EH (cell line): ENCODE measurements around the gene NAP1L5.

Experiments
- DNase-seq: peaks from one replicate; pipeline ENCODE4 v3.0.0-alpha.2; 2015; ENCODE audit warnings: low read depth

Gene NAP1L5, protein sequence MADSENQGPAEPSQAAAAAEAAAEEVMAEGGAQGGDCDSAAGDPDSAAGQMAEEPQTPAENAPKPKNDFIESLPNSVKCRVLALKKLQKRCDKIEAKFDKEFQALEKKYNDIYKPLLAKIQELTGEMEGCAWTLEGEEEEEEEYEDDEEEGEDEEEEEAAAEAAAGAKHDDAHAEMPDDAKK

DNA sequence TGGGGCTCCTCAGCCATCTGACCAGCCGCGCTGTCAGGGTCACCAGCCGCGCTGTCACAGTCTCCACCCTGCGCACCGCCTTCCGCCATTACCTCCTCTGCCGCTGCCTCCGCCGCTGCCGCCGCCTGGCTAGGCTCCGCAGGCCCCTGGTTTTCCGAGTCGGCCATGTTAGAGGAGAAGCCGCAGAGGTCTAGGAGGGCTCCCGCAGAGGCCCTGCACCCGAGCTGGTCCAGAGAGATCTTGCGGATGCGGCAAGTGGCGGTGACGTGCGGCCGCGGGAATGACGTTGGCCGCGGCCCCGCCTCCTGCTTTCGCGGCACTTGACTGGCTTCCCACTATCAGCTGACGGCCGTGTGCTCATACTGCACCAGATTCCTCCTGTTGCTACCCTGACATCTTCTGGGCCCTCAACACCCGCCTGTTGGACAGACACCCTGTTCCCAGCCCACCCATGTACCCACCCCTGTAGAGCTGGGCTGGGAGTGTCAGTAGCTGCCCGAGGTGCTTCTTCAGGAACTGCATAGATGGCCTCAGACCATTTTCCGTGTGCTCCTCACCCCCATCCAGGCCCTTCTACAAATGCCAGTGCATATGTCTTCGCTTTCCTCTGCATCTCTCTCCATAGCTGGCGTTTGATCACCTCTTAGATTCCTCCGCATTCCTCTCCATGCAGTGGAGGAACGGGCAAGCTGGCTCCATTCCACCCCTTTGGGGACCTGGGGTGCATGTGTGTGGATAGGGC lies at the start of gene NAP1L5:
Gene NAP1L5, minus strand, starts transcription at position 242 of the 742 bp plus-strand sequence. Its CDS starts 75 bp downstream, at position 167.
- peak; percentile 74 for DNase-seq

DNA sequence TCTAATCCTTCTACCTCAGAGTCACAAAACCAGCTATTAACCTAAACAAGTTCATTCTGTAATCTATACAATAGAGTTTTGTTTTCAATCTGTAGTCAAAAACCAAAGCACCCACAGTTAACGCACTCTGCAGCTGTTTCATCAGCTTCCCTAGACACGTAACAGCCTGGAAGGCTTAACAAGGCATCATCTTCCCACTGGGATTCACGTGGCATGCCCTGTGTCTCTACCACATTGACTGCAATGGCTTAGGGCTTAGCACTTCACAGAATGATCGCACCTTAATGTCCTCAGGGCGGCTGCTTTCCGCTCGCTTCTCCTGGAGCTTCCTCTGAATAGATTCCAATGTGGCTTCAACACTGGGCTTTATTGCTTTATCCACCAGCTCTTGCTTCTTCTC lies 49.7 kb upstream of the NAP1L5 start:
- no peak for DNase-seq

DNA sequence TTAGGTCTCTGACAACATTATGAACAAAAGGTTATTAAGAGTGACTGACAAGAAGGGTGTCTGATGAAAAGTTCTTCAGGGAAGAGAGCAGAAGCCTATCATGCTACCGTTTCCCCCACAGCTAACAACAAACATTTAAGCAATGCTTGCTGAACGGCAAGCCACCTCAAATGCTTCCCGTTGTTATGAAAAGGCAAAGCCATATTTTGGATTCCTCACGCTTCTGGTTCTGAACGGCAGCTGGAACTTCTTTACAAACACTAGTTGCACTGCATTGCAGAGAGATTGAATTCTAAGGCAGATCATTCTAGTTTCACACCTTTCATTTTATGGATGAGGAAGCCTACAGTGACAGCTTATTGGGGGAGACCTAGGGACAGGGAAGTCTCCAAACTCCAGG lies 48.6 kb upstream of the NAP1L5 start:
- DNase-seq, result no peak

DNA sequence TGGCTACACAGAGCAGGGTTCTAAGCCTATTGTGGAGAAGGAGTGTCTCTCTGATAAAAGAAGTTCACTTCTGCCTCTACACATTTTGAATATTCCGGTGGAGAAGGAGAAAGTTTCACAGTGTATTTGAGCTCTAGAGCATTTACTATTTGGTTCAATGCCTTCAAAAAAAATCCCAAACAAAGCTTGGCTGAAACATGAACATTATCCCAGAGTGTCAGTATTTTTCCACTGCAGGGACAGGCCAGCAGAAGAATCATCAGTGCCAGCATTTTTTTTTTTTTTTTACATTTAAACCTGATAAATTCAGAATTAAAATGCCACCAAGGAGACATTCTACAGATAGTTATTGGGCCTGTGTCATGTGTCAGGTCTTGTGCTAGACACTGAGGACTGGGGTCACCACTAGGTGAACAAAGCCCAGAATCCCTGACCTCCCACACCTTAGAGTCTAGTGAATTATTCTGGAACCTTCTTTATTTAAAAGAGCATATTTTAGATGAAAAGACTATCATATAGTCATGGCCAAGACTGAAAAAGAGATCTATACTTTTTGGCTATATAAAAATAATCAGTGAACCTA lies 48.0 kb upstream of the NAP1L5 start:
- DNase-seq, result no peak

DNA sequence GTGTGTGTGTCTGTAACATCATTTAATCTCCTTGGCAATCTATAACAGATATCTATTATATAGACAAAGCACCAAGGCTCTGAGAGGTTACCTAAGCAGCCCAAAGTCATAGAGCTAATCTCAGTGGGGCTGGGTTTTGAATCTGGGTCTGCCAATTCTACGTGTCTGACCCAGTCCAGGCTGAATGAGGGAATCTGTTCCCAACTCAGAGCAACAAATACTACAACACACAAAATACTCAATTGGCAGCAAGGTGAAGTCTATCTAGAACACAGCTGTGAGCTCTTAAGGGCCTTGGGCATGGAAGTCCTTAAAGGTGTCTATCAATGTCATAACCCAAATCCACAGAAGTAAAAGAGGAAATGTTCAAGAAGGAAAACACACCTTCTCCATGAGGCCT lies 47.5 kb upstream of the NAP1L5 start:
- no peak for DNase-seq

DNA sequence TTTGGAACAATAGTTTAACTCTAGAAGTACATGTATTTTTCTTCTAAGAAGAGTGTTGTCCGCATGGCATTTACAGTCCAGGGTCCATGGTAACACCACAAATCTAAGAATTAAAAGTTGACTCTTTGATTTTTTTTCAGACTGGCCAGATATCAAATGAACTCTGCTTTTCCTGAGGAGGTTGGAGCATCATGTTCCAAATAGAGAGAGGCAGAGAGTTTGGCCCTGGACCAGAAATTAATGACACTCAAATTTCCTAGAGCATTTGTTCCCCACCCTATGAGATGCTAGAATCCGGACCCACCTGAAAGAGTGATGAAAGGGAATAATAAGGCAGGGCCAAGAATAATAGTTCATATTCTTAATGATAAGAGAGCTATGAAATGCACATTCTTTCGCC lies 47.0 kb upstream of the NAP1L5 start:
- DNase-seq, result no peak

DNA sequence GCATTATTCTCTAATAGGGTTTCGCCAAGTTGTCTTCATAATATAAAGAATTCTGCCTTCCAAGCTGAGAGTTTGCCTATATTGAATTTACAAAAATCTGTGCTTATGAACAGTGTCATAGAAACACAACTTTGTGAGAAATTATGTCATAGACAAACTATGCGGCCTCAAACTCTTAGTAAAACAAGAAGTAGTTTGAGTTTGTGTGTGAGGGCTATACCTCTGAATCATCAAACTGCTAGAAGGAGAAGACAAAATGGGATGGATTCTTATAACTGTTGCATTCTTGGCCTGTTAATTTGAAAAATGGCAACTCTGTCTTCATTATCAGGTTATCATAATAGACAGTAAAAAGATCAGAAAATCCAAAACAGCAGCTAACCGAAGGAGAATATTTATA lies 46.1 kb upstream of the NAP1L5 start:
- DNase-seq, result peak; percentile 91

DNA sequence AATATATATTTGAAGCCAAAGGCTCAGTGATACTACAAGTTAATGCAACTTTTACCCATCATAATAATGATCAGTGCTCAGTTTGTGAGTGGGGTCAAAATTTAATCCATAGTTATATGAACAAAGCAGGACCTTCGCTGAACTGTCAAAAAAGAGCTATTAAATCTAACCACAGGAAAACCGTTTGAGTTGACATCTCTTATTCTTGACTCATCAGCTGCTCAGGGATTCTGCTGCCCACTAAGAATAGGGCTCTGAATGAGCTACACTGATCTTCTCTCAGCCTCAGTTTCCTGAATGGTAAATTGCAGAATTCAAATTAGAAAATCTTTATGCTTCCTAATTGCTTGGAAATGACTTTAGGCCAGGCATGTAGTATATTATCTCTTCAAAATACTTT lies 44.9 kb upstream of the NAP1L5 start:
- peak; percentile 61 for DNase-seq

DNA sequence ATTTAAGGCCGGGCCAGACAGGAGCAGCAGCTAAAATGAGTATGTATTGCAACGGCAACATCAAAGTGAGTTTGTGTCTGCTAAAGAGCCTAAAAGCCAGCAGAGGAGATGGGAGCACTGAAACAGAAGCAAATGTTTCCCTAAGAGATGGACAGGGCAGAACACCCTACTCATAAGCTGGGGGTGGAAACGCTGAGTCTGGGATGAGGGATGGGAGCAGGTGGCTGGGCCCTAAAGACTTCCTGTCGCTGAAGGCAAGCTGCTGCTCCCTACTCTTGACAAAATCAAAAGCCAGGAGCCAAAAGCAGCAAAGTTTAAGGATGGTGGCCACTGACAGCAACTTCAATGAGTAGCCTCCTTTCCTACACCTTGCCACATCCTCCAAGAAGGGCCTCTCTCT lies 40.6 kb upstream of the NAP1L5 start:
- DNase-seq, result no peak

DNA sequence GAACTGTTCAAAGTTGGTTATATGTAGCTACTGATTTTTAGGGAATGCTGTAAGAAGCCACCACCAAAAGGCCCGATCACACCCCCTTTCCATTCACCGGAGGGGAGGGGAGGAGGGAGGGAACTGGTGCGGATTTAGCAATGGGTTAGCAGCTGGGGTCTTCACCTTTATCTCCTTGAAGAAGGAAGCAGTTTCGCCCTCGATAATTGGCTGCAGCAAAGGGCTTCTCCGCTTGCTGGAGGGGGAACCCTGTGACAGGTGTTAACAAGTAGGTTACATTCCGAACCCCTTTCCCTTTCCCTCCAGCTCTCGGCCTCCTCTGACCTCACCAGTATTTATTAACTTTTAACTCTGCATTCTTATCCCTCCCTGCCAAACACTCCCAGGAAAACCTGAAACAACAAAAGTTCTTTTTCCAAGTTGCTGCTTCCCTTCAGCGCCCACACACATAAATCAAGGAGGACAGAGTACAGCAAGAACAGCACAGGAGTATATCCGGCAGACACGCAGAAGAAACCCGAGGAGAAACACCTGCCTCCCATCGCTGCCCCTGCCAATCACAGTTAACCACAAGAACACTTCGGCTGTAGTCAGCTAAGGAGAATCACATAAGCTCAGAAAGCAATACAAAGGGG lies 39.8 kb upstream of the NAP1L5 start:
- no peak for DNase-seq

DNA sequence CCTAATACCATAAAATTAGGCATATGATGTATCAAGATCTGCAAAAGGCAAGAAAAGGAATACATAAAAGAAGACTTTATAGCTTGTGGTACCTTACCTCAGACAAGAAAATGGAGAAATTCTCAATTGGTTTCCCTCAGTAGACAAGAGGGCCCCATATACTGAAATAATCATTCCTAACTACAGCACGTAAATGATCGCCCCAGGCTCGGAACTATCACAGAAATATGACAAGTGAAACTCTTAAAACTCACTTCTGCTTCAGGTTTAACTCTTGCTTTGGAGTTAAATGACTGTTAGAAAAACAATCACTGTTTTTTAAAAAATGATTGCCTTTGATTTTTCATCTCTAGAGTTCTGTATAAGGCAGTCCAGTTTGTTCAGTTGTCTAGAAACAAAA lies 38.6 kb upstream of the NAP1L5 start:
- no peak for DNase-seq

DNA sequence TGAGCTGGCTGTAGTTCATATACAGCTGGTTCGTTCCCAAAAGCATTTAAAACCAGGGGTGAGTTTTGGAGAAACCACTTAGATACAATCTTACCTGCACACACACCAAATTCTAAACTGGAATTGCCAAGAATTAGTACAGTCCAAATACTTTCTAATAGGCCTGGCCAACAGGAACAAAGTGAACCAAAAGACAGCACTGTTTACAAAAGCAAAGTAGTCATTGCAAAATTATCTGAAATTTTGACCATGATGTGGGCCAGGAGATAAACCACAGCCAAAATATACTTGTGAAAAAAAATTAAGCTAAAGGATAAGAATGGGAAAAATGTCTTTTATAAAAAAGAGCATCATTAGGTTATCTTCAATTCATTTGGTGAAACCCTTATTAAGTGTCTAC lies 37.9 kb upstream of the NAP1L5 start:
- peak; percentile 20 for DNase-seq

DNA sequence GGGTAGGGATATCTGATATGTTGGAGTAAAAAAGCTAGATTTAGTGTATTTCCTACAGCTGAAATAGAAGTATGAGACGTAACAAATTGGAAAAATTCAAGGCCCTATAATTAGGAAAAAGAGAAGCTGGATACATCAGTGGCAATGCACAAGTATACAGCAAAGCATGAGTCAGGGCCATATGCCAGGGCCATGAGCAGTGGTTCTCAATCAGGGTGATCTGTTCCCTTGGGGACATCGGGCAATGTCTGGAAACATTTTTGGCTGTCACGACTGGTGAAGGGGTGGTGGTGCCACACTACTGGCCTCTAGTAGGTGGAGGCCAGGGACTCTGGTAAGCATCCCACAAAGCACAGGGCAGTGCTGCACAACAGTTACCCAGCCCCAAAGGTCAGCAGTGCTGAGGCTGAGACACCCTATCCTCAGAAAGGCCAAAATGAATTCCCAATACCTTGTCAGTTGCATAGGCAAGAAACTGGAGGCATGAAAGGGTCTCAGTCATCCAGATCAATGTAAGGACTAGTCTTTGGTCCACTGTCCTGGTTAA lies 36.8 kb upstream of the NAP1L5 start:
- no peak for DNase-seq

DNA sequence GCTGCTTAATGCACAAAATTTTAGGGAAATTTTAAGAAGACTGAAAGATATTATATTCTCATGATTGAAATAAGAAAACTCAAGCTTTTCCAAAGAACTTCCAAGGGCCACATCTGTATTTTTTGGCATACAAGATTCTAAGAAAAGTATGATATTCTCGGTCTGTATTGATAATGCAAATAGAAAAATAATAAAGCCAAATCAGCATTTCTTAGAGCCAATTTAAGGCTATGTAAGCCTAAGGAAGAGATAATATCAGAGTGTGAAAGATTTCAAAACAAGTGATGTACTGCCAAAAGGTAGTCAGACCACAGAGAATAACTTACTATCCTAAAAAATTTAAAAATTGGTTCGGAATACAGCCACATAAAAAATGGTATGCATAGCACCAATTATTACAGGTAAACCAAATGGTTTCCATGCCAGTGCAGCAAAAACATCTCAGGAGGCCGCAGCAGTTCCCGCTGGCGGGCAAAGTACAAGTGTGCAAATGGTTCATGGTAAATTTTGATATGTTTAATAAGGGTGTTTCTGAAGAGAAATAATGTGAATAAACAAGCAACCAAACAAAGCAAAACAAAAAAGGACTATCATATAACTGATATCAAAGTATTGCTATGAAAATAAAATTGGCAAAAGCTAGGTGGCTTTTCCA lies 35.2 kb upstream of the NAP1L5 start:
- no peak for DNase-seq

DNA sequence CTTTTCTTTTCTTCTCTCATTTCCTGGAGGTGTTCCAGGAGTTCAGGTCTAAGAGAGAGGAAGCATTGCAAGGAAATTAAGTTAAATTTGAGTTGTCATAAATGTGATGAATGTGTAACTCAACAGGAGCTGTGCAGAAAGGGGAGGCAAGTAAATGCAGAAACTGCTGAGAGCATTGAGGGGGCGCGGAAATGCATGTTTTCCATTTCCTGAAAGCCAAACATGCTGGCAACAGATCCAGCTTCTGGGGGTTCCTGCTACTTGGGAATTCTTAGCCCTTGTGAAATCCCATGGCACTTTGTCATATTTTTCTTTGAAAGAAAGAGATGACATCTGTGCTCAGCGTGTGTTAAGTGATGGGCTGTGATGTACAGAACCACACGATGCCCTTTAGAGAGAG lies 33.8 kb upstream of the NAP1L5 start:
- peak; percentile 13 for DNase-seq

DNA sequence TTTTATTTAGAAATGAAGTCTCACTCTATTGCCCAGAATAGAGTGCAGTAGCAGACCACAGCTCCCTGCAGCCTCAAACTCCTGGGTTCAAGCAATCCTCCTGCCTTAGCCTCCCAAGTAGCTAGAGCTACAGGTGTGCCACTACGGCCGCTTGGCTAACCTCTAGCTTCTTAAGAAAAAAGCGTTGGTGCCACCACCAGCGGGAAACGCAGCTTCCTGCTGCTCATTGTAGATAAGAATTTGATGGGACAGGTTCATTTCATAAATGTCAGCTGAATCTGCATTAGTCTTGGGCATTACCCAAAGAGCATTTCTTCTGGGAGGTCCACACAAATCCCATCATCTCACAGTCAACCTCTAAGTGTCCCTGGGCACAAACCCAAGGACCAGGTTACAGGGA lies 33.2 kb upstream of the NAP1L5 start:
- no peak for DNase-seq

DNA sequence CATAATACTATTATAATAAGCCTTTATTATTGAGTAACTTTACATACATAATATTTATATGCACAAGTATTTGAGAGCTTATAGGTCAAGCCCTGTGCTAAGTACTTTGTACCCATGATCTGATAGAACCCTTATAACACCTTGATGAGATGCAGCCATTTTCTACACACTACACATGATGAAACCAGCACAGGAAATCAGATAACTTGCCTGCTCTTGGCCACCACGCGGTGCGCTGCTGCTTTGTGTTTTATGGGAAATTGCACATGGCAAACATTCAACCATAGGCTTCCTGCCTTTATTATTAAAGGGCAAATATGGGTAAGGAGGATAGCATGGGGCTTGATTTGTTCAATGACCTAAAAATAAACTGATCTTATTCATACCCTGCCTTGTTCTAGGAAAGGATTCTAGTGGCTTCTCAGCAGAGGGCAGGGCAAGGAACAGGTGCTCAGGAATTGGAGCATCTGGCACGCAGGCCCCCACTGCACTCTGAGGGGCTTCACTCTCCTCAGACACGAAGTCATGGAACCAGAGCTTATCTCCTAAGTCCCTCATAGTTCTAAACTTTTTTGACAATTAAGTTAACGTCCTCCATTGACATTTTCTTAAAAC lies 31.6 kb upstream of the NAP1L5 start:
- no peak for DNase-seq

DNA sequence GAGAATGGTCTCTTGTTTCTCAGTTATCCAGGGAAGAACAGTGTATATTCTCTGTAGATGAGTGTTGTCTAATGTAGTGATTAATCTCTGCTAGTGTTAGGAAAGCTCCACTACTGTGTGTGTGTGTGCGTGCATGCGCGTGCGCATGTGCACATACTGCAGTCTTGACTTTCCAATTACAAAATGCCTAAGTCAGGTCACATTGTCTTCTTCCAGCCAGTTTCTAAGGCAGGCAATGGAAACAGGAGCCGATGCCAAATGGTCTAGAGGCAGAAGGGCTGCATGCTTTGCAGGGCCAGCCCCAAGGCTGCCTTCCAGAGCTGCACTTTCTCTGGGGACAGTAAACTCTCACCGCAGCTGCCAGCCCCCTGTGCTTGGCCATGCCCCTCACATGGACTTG lies 30.5 kb upstream of the NAP1L5 start:
- DNase-seq, result no peak

DNA sequence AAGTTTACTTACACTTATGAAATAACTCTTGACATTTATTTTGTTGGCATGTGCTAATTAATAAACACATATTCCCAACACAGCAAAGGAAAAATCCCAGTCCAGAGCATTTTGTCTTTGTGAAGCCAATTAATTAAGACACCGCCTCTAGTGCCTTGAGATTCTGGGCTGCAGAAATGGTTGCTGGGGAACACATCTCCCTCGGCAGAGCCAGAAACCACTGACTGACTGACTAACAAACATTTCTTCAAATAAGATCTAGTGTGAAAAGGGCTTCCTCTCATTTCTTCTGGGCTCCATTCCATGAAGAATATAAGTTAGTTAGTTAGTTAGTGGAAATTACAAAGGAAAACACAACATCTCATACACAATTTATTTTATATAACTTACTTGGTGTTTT lies 28.4 kb upstream of the NAP1L5 start:
- DNase-seq, result no peak

DNA sequence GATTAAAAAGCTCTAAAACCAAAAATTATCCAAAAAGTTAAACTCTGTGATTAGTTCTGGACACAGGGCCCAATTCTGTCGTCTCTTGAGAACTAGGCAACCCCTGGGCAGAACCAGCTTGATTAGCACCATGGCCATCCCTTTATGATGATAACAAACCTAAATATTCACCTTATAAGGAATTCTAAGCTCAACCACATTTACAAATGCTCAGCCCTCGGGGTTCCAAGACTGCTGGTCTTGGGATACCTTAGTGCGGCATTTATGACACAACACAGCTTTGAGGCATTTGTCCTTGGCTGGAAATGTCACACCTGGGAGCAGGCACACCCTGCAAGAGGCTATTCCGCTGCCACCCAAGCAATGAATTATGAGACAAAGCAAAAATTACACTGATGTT lies 27.5 kb upstream of the NAP1L5 start:
- no peak for DNase-seq

DNA sequence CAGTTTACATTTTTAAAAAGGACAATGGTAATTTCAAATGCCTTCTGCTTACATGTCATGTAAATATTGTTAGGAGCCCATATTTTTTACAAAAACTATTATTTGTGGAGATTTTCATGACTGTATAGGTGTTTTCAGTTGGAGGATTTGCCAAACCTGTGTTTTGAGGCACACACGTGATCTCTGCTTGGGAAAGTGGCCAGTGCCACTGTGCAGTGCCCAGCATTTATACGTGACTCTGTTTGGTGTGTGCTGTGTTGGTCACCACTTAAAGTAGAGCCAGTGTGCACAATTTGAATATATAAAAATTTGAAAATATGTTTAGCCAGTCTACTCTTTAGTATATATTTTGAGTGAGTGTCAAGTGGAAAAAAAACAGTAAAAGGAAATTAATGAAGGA lies 26.8 kb upstream of the NAP1L5 start:
- no peak for DNase-seq

DNA sequence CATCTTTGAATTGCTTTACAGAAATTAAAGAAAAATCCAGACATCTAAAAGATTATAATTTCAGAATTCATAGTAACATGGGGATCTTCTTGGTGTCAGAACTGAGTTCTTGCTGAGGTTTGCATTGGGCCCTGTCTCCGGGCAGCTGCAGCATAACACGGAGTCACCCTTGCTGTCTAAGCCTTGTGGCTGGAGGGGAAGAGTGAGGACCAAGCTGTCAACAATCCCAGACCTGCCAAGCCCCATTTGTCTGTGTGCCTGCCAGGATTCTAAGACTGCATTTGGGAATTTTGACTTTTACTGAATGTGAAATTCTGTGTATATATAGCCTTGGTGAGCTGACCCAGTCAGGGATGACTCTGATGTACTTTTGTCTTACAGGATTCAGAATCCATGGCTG lies 25.2 kb upstream of the NAP1L5 start:
- DNase-seq, result no peak
